Fibroblast of lung (primary cell): ENCODE data around the gene KRTAP4-4.

ENCODE experiments used
- CTCF ChIP-seq, 2 donors: IDR thresholded peaks in 1 of 2; conservative IDR thresholded peaks in 1 of 2; 1 replicate in 1 of 2; 2 replicates in 1 of 2; pipeline ENCODE4 v1.5.1; 2011 to 2012; ENCODE audit warnings: low read length in 2 of 2, control low read depth in 1 of 2, inconsistent platforms in 1 of 2, low read depth in 1 of 2, mild to moderate bottlenecking in 1 of 2
- EZH2 ChIP-seq: IDR thresholded peaks from 2 replicates; pipeline ENCODE4 v1.5.1; 2012; ENCODE audit warnings: low read length, control low read depth, mild to moderate bottlenecking; ENCODE audit errors: missing control alignments

GRCh38 chr17:41140360-41141131 is 20.0 kb downstream of the KRTAP4-4 start, which contains the start of gene KRTAP4-6:
- TF ChIP-seq CTCF (conservative IDR thresholded peaks at IDR 0.05 in 1 of 2, IDR thresholded peaks at IDR 0.05 in 1 of 2; ENCODE audit: low read depth in 1 of 2, low read length in 2 of 2) (no peak), EZH2 (no peak)
